Small intestine (tissue), 4 donors: ENCODE measurements around the gene CAMK2N2. TPM values are rescaled to one million over a fixed set of nuclear protein-coding genes. Genes with fewer than 3 reads are reported as not detected.

Experiments
- polyA plus RNA-seq, 4 donors: library from polyadenylated mRNA; stranded (reverse) in 3 of 4; unstranded in 1 of 4; fragments of 200-250 nt in 3 of 4; fragments of 120-200 nt in 1 of 4; gene quantifications; one replicate each; pipeline versions ENCODE4 v1.2.1 to v1.2.3, GENCODE V29; 2013
- donor health status: healthy with polysubstance abuse.
- donor health status: Bipolar disorder and iron deficiency.
- donor health status: healthy.

Gene CAMK2N2
- polyA plus RNA-seq, 4 donors: 0.12 to 0.72 TPM; not detected in 2

Other genes starting within 250 kb of the CAMK2N2 start
- gene ABCC5, start 243.7 kb downstream of the CAMK2N2 start, polyA plus RNA-seq: 10 to 100 TPM in 3 of 4 donors, 1 to 10 TPM in 1; 9.2 to 64.6 (median 13.0) TPM
- not detected for gene HTR3D, start 229.8 kb downstream of the CAMK2N2 start, polyA plus RNA-seq
- under 1 TPM in 2 of 4 donors, not detected in 2; 0.10 to 0.81 TPM for gene HTR3C, start 208.5 kb downstream of the CAMK2N2 start, polyA plus RNA-seq
- gene HTR3E, start 164.5 kb downstream of the CAMK2N2 start, polyA plus RNA-seq: 1 to 10 TPM in 2 of 4 donors, under 1 TPM in 2; 0.06 to 2.7 (median 1.2) TPM
- gene EIF2B5, start 126.2 kb downstream of the CAMK2N2 start, polyA plus RNA-seq: 10 to 100 TPM; 33.8 to 45.9 (median 38.8) TPM
- gene DVL3, start 106.2 kb downstream of the CAMK2N2 start, polyA plus RNA-seq: 10 to 100 TPM; 33.5 to 69.6 (median 35.3) TPM
- gene AP2M1, start 86.7 kb downstream of the CAMK2N2 start, polyA plus RNA-seq: 100 to 1,000 TPM; 240 to 283 (median 270) TPM
- 10 to 100 TPM; 43.7 to 93.5 (median 65.4) TPM for gene ABCF3, start 75.4 kb downstream of the CAMK2N2 start, polyA plus RNA-seq
- gene VWA5B2, start 32.0 kb downstream of the CAMK2N2 start, polyA plus RNA-seq: 10 to 100 TPM in 1 of 4 donors, 1 to 10 TPM in 3; 1.4 to 15.3 (median 2.5) TPM
- 10 to 100 TPM; 13.0 to 87.4 (median 32.3) TPM for gene ALG3, start 12.6 kb downstream of the CAMK2N2 start, polyA plus RNA-seq
- gene EEF1AKMT4, start 11.9 kb downstream of the CAMK2N2 start, polyA plus RNA-seq: 1 to 10 TPM; 4.9 to 9.7 (median 8.1) TPM
- gene ECE2, start 14.5 kb upstream of the CAMK2N2 start, polyA plus RNA-seq: 1 to 10 TPM in 1 of 4 donors, under 1 TPM in 1, not detected in 2; 0.04 to 2.1 TPM
- gene PSMD2, start 37.7 kb upstream of the CAMK2N2 start, polyA plus RNA-seq: 100 to 1,000 TPM; 104 to 149 (median 122) TPM
- 100 to 1,000 TPM; 115 to 220 (median 155) TPM for gene EIF4G1, start 53.1 kb upstream of the CAMK2N2 start, polyA plus RNA-seq
- 10 to 100 TPM in 3 of 4 donors, 1 to 10 TPM in 1; 9.7 to 13.1 (median 10.8) TPM for gene FAM131A, start 76.0 kb upstream of the CAMK2N2 start, polyA plus RNA-seq
- gene CLCN2, start 100.1 kb upstream of the CAMK2N2 start, polyA plus RNA-seq: 10 to 100 TPM; 10.0 to 30.9 (median 15.3) TPM
- 100 to 1,000 TPM; 124 to 346 (median 204) TPM for gene POLR2H, start 100.2 kb upstream of the CAMK2N2 start, polyA plus RNA-seq
- gene THPO, start 116.7 kb upstream of the CAMK2N2 start, polyA plus RNA-seq: 1 to 10 TPM in 1 of 4 donors, under 1 TPM in 1, not detected in 2; 0.19 to 2.5 TPM
- gene CHRD, start 118.5 kb upstream of the CAMK2N2 start, polyA plus RNA-seq: 1 to 10 TPM in 2 of 4 donors, under 1 TPM in 1, not detected in 1; 0.27 to 3.8 (median 3.4) TPM